ENCODE data around the gene MLLT10. TPM values are rescaled to one million over a fixed set of nuclear protein-coding genes. Genes with fewer than 3 reads are reported as not detected.

Gene MLLT10
- total and polyA plus RNA-seq, 2 of the 8 experiments (the other 6 are each of a cell fraction or from before 2014, with no cell fraction given) = 53.1 to 62.1 TPM

DNA sequence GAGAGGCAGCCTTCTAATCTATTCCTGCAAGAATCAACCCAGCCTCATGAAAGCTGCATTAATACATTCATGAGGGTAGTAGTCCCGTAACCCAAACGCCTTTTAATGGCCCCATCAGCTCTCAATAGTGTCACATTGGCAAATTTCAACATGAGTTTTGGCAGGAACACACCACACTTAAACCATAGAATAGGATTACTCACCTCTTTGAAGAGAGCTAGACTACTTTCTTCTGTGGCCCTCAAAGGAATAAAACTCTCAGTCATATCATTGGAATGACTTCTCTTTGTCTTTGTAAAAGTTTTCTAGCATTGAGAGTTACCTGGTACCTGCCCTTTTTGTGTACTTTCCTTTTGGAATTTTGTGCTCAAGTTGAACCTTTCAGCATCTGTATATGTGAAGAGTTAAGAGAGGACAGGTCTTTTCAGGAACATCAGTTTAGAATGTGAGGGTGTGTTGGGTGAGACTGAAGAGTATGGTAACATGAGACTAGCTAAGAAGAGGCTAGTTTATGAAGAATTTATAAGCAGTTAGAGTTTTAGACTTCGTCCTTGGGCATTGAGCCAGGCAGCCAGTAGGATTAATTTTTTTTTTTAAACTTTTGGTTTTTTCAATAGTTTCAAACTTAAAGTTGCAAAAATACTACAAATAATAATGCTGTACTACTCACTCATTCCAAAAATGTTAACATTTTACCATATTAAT lies 92.6 kb downstream of the MLLT10 start (continued):
- TF ChIP-seq, protein P1, sequence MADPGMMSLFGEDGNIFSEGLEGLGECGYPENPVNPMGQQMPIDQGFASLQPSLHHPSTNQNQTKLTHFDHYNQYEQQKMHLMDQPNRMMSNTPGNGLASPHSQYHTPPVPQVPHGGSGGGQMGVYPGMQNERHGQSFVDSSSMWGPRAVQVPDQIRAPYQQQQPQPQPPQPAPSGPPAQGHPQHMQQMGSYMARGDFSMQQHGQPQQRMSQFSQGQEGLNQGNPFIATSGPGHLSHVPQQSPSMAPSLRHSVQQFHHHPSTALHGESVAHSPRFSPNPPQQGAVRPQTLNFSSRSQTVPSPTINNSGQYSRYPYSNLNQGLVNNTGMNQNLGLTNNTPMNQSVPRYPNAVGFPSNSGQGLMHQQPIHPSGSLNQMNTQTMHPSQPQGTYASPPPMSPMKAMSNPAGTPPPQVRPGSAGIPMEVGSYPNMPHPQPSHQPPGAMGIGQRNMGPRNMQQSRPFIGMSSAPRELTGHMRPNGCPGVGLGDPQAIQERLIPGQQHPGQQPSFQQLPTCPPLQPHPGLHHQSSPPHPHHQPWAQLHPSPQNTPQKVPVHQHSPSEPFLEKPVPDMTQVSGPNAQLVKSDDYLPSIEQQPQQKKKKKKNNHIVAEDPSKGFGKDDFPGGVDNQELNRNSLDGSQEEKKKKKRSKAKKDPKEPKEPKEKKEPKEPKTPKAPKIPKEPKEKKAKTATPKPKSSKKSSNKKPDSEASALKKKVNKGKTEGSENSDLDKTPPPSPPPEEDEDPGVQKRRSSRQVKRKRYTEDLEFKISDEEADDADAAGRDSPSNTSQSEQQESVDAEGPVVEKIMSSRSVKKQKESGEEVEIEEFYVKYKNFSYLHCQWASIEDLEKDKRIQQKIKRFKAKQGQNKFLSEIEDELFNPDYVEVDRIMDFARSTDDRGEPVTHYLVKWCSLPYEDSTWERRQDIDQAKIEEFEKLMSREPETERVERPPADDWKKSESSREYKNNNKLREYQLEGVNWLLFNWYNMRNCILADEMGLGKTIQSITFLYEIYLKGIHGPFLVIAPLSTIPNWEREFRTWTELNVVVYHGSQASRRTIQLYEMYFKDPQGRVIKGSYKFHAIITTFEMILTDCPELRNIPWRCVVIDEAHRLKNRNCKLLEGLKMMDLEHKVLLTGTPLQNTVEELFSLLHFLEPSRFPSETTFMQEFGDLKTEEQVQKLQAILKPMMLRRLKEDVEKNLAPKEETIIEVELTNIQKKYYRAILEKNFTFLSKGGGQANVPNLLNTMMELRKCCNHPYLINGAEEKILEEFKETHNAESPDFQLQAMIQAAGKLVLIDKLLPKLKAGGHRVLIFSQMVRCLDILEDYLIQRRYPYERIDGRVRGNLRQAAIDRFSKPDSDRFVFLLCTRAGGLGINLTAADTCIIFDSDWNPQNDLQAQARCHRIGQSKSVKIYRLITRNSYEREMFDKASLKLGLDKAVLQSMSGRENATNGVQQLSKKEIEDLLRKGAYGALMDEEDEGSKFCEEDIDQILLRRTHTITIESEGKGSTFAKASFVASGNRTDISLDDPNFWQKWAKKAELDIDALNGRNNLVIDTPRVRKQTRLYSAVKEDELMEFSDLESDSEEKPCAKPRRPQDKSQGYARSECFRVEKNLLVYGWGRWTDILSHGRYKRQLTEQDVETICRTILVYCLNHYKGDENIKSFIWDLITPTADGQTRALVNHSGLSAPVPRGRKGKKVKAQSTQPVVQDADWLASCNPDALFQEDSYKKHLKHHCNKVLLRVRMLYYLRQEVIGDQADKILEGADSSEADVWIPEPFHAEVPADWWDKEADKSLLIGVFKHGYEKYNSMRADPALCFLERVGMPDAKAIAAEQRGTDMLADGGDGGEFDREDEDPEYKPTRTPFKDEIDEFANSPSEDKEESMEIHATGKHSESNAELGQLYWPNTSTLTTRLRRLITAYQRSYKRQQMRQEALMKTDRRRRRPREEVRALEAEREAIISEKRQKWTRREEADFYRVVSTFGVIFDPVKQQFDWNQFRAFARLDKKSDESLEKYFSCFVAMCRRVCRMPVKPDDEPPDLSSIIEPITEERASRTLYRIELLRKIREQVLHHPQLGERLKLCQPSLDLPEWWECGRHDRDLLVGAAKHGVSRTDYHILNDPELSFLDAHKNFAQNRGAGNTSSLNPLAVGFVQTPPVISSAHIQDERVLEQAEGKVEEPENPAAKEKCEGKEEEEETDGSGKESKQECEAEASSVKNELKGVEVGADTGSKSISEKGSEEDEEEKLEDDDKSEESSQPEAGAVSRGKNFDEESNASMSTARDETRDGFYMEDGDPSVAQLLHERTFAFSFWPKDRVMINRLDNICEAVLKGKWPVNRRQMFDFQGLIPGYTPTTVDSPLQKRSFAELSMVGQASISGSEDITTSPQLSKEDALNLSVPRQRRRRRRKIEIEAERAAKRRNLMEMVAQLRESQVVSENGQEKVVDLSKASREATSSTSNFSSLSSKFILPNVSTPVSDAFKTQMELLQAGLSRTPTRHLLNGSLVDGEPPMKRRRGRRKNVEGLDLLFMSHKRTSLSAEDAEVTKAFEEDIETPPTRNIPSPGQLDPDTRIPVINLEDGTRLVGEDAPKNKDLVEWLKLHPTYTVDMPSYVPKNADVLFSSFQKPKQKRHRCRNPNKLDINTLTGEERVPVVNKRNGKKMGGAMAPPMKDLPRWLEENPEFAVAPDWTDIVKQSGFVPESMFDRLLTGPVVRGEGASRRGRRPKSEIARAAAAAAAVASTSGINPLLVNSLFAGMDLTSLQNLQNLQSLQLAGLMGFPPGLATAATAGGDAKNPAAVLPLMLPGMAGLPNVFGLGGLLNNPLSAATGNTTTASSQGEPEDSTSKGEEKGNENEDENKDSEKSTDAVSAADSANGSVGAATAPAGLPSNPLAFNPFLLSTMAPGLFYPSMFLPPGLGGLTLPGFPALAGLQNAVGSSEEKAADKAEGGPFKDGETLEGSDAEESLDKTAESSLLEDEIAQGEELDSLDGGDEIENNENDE (IDR thresholded peaks at IDR 0.05; ENCODE audit: insufficient replicate concordance, low read length) = no peak
- TF ChIP-seq RXRA (IDR thresholded peaks at IDR 0.05; ENCODE audit: insufficient read depth, low read depth, low read length) = no peak
